HEK293 (cell line): ENCODE data around the gene GYG1.

Experiments used
- CTCF ChIA-PET: fragments of 350-600 bp; formaldehyde crosslinking; extraction: SDS; loops from one replicate; lab custom pipeline; 2021; ENCODE audit warnings: antibody characterized with exemption; lab: Yijun Ruan, JAX
- POLR2A ChIA-PET: fragments of 300-600 bp; formaldehyde crosslinking; extraction: SDS; loops from one replicate; lab custom pipeline; 2020; ENCODE audit warnings: antibody characterized with exemption, inconsistent platforms; lab: Yijun Ruan, JAX
- H3K27ac ChIP-seq: fragments of 200-500 bp; sonication (Bioruptor generic); 2 replicates; pipeline ENCODE4 v1.5.1; 2014; ENCODE audit warnings: low read depth, low read length, control low read depth, inconsistent platforms; ENCODE audit errors: extremely low read depth
- H3K36me3 ChIP-seq, 2 experiments: fragments of 200-500 bp in 1 of 2; sonication (Bioruptor generic) in 1 of 2; 1 replicate in 1 of 2; 2 replicates in 1 of 2; pipeline ENCODE4 v1.5.1; 2014 to 2017; ENCODE audit warnings: inconsistent platforms in 2 of 2, low read length in 2 of 2; ENCODE audit not compliant: control insufficient read depth in 2 of 2, insufficient read depth in 1 of 2
- H3K4me1 ChIP-seq: fragments of 200-500 bp; sonication (Bioruptor generic); 2 replicates; pipeline ENCODE4 v1.5.1; 2014; ENCODE audit warnings: mild to moderate bottlenecking, low read length, inconsistent platforms; ENCODE audit not compliant: control insufficient read depth, insufficient read depth
- H3K4me3 ChIP-seq: 2 replicates; pipeline ENCODE4 v1.5.1; 2011; ENCODE audit warnings: low read depth, mild to moderate bottlenecking, control low read depth, low read length, moderate library complexity
- H3K9me3 ChIP-seq: fragments of 200-500 bp; sonication (Bioruptor generic); 2 replicates; pipeline ENCODE4 v1.5.1; 2014; ENCODE audit warnings: low read depth, low read length, inconsistent platforms; ENCODE audit not compliant: control insufficient read depth, insufficient read depth
- HOXA7 ChIP-seq: sonication (generic); formaldehyde crosslinking; IDR thresholded peaks from 2 replicates; pipeline ENCODE4 v1.8.1; 2022; ENCODE audit warnings: missing genetic modification reagents, borderline replicate concordance
- HOXD13 ChIP-seq: sonication (generic); formaldehyde crosslinking; IDR thresholded peaks from 2 replicates; pipeline ENCODE4 v1.8.0; 2022; ENCODE audit warnings: missing genetic modification reagents, borderline replicate concordance
- KLF9 ChIP-seq: fragments of 450-650 bp; formaldehyde crosslinking; IDR thresholded peaks from 2 replicates; pipeline ENCODE4 v1.5.1; 2016; ENCODE audit warnings: missing biosample characterization, missing genetic modification characterization, low read depth
- MYNN ChIP-seq: fragments of 450-650 bp; formaldehyde crosslinking; IDR thresholded peaks from 2 replicates; pipeline ENCODE4 v1.5.1; 2016; ENCODE audit warnings: missing biosample characterization, missing genetic modification characterization, borderline replicate concordance
- RBAK ChIP-seq: fragments of 450-650 bp; formaldehyde crosslinking; IDR thresholded peaks from 2 replicates; pipeline ENCODE4 v1.5.1; 2016; ENCODE audit warnings: missing biosample characterization, missing genetic modification characterization
- SP3 ChIP-seq: fragments of 450-650 bp; formaldehyde crosslinking; IDR thresholded peaks from 2 replicates; pipeline ENCODE4 v1.5.1; 2016; ENCODE audit warnings: missing biosample characterization, missing genetic modification characterization
- TCF7L2 ChIP-seq: IDR thresholded peaks from 2 replicates; pipeline ENCODE4 v1.6.1; 2011; ENCODE audit warnings: low read depth, mild to moderate bottlenecking, inconsistent platforms, low read length, moderate library complexity, borderline replicate concordance
- ZNF132 ChIP-seq: fragments of 450-650 bp; formaldehyde crosslinking; IDR thresholded peaks from 2 replicates; pipeline ENCODE4 v1.5.1; 2017; ENCODE audit warnings: missing biosample characterization, missing genetic modification characterization, borderline replicate concordance
- ZNF529 ChIP-seq: fragments of 450-650 bp; formaldehyde crosslinking; IDR thresholded peaks from 2 replicates; pipeline ENCODE4 v1.5.1; 2017; ENCODE audit warnings: missing genetic modification characterization, missing biosample characterization; ENCODE audit not compliant: insufficient replicate concordance
- ZNF555 ChIP-seq: fragments of 450-650 bp; formaldehyde crosslinking; conservative IDR thresholded peaks from 2 replicates; pipeline ENCODE4 v1.5.1; 2017; ENCODE audit warnings: missing biosample characterization, mild to moderate bottlenecking, missing genetic modification characterization, inconsistent platforms
- ZNF585B ChIP-seq: fragments of 450-650 bp; formaldehyde crosslinking; IDR thresholded peaks from 2 replicates; pipeline ENCODE4 v1.5.1; 2016; ENCODE audit warnings: missing biosample characterization, missing genetic modification characterization
- ZNF610 ChIP-seq: fragments of 450-650 bp; formaldehyde crosslinking; IDR thresholded peaks from 2 replicates; pipeline ENCODE4 v1.5.1; 2016; ENCODE audit warnings: missing biosample characterization, missing genetic modification characterization, borderline replicate concordance
- ZNF621 ChIP-seq: fragments of 450-650 bp; formaldehyde crosslinking; IDR thresholded peaks from 2 replicates; pipeline ENCODE4 v1.5.1; 2017; ENCODE audit warnings: missing biosample characterization, missing genetic modification characterization
- ZNF626 ChIP-seq: fragments of 450-650 bp; sonication (Bioruptor Pico); formaldehyde crosslinking; IDR thresholded peaks from 2 replicates; pipeline ENCODE4 v1.5.1; 2018; ENCODE audit warnings: missing biosample characterization, missing genetic modification characterization, inconsistent platforms
- ZNF658 ChIP-seq: fragments of 450-650 bp; formaldehyde crosslinking; IDR thresholded peaks from 2 replicates; pipeline ENCODE4; 2016; ENCODE audit warnings: missing biosample characterization, missing genetic modification characterization
- ZNF747 ChIP-seq: fragments of 450-650 bp; formaldehyde crosslinking; IDR thresholded peaks from 2 replicates; pipeline ENCODE4 v1.5.1; 2016; ENCODE audit warnings: missing biosample characterization, missing genetic modification characterization
- ZNF76 ChIP-seq: fragments of 450-650 bp; formaldehyde crosslinking; IDR thresholded peaks from 2 replicates; pipeline ENCODE4; 2016; ENCODE audit warnings: low read depth, missing biosample characterization, missing genetic modification characterization, borderline replicate concordance
- TF ChIP-seq, protein P1 (sequence below): fragments of 450-650 bp; formaldehyde crosslinking; IDR thresholded peaks from 2 replicates; pipeline ENCODE4 v1.5.1; 2016; ENCODE audit warnings: missing biosample characterization, missing genetic modification characterization
- TF ChIP-seq, protein P2 (sequence below): fragments of 450-650 bp; formaldehyde crosslinking; optimal IDR thresholded peaks from 2 replicates; pipeline ENCODE3; 2016; ENCODE audit warnings: missing biosample characterization, mild to moderate bottlenecking, missing genetic modification characterization
- TF ChIP-seq, protein P3 (sequence below): fragments of 450-650 bp; formaldehyde crosslinking; IDR thresholded peaks from 2 replicates; pipeline ENCODE4 v1.5.1; 2016; ENCODE audit warnings: missing biosample characterization, missing genetic modification characterization
- TF ChIP-seq, protein P4 (sequence below): fragments of 450-650 bp; formaldehyde crosslinking; IDR thresholded peaks from 2 replicates; pipeline ENCODE4 v1.5.1; 2016; ENCODE audit warnings: missing biosample characterization, missing genetic modification characterization
- TF ChIP-seq, protein P5 (sequence below): fragments of 450-650 bp; formaldehyde crosslinking; IDR thresholded peaks from 2 replicates; pipeline ENCODE4 v1.5.1; 2016; ENCODE audit warnings: missing biosample characterization, missing genetic modification characterization
- TF ChIP-seq, protein P6 (sequence below): fragments of 450-650 bp; formaldehyde crosslinking; IDR thresholded peaks from 2 replicates; pipeline ENCODE4 v1.5.1; 2016; ENCODE audit warnings: missing biosample characterization, missing genetic modification characterization

GYG1 gene

DNA sequence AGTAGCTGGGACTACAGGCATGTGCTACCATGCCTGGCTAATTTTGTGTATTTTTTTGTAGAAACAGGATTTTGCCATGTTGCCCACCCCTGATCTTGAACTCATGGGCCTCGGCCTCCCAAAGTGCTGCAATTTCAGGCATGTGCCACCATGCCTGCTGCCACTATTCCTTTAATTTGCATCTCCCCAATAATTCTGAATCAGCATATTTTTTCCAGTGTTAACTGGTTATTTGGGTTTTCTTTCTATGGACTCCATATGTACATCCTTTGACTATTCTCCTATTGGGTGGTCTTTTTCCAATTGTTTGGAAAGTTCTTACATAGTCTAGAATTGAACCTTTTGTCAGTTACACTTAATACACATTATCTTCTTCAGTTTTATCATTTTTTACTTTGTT is 66.9 kb downstream of the GYG1 start:
- CTCF ChIA-PET = no interaction called here
- no peaks in the 10 kb centered on the region for H3K4me1 ChIP-seq
- H3K9me3 ChIP-seq = no peaks in the 10 kb centered on the region
- no peak overlapping the region for H3K4me3 ChIP-seq
- H3K27ac ChIP-seq = no peak overlapping the region
- POLR2A ChIA-PET = no interaction called here
- TF ChIP-seq, protein P1, sequence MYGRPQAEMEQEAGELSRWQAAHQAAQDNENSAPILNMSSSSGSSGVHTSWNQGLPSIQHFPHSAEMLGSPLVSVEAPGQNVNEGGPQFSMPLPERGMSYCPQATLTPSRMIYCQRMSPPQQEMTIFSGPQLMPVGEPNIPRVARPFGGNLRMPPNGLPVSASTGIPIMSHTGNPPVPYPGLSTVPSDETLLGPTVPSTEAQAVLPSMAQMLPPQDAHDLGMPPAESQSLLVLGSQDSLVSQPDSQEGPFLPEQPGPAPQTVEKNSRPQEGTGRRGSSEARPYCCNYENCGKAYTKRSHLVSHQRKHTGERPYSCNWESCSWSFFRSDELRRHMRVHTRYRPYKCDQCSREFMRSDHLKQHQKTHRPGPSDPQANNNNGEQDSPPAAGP (tag by site-specific recombination) = no peak
- TF ChIP-seq HOXA7 (CRISPR knock-in tag) = no peak
- peaks cover 15 to 87% of the 10 kb centered on the region in 2 experiments for H3K36me3 ChIP-seq

DNA sequence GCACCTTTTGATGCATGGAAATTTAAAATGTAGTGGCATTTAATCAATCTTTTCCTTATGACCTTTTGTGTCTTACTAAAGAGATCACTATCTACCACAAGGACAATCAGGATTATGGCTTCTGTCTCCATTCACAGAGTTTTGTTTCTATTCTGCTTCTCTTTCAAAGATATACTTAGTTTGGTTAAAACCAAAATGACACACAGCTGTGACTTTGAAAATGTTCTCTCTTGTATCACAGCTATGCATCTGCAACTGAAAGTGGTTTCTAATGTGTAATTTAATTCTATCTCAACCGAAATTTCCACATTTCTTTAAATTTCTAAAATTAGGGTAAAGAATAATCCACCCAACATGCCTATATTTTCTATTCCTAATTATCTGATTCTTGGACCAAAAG is 67.3 kb downstream of the GYG1 start:
- H3K4me3 ChIP-seq = no peak overlapping the region
- H3K4me1 ChIP-seq = no peaks in the 10 kb centered on the region
- CTCF ChIA-PET = no interaction called here
- peaks cover 19 to 87% of the 10 kb centered on the region in 2 experiments for H3K36me3 ChIP-seq
- TF ChIP-seq ZNF747 (tag by site-specific recombination) (no peak), ZNF529 (tag by site-specific recombination) (no peak), MYNN (tag by site-specific recombination) (no peak), ZNF626 (no peak), ZNF658 (tag by site-specific recombination) (no peak), ZNF621 (tag by site-specific recombination) (no peak), TCF7L2 (no peak), ZNF585B (no peak), ZNF132 (no peak), RBAK (tag by site-specific recombination) (no peak), ZNF555 (tag by site-specific recombination) (no peak)
- TF ChIP-seq, protein P2, sequence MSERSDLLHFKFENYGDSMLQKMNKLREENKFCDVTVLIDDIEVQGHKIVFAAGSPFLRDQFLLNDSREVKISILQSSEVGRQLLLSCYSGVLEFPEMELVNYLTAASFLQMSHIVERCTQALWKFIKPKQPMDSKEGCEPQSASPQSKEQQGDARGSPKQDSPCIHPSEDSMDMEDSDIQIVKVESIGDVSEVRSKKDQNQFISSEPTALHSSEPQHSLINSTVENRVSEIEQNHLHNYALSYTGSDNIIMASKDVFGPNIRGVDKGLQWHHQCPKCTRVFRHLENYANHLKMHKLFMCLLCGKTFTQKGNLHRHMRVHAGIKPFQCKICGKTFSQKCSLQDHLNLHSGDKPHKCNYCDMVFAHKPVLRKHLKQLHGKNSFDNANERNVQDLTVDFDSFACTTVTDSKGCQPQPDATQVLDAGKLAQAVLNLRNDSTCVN (tag by site-specific recombination) = no peak
- TF ChIP-seq, all 188 proteins: peak for 0
- Histone ChIP-seq H3K27ac (no peak overlapping the region), H3K9me3 (no peaks in the 10 kb centered on the region)
- POLR2A ChIA-PET = no interaction called here

DNA sequence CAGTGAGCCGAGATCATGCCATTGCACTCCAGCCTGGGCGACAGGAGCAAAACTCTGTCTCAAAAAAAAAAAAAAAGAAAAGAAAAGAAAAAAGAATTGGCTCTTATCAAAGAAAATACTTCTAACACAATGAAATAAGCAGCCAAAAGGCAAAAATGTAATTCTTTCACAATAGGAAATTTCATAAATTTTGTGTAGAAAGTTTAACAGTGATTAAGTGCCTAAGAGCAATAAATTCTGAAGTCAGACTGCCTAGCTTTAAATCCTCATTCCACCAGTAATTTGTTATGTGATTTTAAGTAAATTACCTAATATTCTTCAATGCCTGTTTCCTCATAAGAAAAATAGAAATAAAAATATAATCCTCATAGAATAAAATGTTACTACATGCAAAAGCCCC is 70.4 kb downstream of the GYG1 start:
- ChIA-PET CTCF (no interaction called here), POLR2A (no interaction called here)
- H3K36me3 ChIP-seq = peaks cover 19 to 75% of the 10 kb centered on the region in 2 experiments
- no peak overlapping the region for H3K27ac ChIP-seq
- H3K4me3 ChIP-seq = no peak overlapping the region
- H3K4me1 ChIP-seq = no peaks in the 10 kb centered on the region
- no peaks in the 10 kb centered on the region for H3K9me3 ChIP-seq
- TF ChIP-seq, protein P3, sequence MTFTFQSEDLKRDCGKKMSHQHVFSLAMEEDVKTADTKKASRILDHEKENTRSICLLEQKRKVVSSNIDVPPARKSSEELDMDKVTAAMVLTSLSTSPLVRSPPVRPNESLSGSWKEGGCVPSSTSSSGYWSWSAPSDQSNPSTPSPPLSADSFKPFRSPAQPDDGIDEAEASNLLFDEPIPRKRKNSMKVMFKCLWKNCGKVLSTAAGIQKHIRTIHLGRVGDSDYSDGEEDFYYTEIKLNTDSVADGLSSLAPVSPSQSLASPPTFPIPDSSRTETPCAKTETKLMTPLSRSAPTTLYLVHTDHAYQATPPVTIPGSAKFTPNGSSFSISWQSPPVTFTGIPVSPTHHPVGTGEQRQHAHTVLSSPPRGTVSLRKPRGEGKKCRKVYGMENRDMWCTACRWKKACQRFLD (tag by site-specific recombination) = no peak
- TF ChIP-seq ZNF658 (tag by site-specific recombination) (no peak), SP3 (no peak), KLF9 (no peak), ZNF529 (tag by site-specific recombination) (no peak), HOXD13 (no peak), ZNF610 (tag by site-specific recombination) (no peak), ZNF76 (tag by site-specific recombination) (no peak)
- TF ChIP-seq, protein P4, sequence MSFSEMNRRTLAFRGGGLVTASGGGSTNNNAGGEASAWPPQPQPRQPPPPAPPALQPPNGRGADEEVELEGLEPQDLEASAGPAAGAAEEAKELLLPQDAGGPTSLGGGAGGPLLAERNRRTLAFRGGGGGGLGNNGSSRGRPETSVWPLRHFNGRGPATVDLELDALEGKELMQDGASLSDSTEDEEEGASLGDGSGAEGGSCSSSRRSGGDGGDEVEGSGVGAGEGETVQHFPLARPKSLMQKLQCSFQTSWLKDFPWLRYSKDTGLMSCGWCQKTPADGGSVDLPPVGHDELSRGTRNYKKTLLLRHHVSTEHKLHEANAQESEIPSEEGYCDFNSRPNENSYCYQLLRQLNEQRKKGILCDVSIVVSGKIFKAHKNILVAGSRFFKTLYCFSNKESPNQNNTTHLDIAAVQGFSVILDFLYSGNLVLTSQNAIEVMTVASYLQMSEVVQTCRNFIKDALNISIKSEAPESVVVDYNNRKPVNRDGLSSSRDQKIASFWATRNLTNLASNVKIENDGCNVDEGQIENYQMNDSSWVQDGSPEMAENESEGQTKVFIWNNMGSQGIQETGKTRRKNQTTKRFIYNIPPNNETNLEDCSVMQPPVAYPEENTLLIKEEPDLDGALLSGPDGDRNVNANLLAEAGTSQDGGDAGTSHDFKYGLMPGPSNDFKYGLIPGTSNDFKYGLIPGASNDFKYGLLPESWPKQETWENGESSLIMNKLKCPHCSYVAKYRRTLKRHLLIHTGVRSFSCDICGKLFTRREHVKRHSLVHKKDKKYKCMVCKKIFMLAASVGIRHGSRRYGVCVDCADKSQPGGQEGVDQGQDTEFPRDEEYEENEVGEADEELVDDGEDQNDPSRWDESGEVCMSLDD = no peak
- TF ChIP-seq, protein P5, sequence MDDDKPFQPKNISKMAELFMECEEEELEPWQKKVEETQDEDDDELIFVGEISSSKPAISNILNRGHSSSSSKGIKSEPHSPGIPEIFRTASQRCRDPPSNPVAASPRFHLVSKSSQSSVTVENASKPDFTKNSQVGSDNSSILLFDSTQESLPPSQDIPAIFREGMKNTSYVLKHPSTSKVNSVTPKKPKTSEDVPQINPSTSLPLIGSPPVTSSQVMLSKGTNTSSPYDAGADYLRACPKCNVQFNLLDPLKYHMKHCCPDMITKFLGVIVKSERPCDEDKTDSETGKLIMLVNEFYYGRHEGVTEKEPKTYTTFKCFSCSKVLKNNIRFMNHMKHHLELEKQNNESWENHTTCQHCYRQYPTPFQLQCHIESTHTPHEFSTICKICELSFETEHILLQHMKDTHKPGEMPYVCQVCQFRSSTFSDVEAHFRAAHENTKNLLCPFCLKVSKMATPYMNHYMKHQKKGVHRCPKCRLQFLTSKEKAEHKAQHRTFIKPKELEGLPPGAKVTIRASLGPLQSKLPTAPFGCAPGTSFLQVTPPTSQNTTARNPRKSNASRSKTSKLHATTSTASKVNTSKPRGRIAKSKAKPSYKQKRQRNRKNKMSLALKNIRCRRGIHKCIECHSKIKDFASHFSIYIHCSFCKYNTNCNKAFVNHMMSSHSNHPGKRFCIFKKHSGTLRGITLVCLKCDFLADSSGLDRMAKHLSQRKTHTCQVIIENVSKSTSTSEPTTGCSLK (tag by site-specific recombination) = no peak
- TF ChIP-seq, protein P6, sequence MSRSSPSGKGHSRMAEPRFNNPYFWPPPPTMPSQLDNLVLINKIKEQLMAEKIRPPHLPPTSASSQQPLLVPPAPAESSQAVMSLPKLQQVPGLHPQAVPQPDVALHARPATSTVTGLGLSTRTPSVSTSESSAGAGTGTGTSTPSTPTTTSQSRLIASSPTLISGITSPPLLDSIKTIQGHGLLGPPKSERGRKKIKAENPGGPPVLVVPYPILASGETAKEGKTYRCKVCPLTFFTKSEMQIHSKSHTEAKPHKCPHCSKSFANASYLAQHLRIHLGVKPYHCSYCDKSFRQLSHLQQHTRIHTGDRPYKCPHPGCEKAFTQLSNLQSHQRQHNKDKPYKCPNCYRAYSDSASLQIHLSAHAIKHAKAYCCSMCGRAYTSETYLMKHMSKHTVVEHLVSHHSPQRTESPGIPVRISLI (tag by site-specific recombination) = no peak
